Astrocyte (in vitro differentiated cells and primary cell): ENCODE data around the gene WNT7A. TPM values are rescaled to one million over a fixed set of nuclear protein-coding genes. Genes with fewer than 3 reads are reported as not detected.

Experiments used
- DNase-seq: peaks from one replicate; pipeline ENCODE4 v3.0.0-alpha.2; 2010; ENCODE audit warnings: low read depth
- FAIRE-seq: peaks from 2 replicates; lab custom pipeline; 2011; peaks lifted over from hg19 to GRCh38; lab: Jason Lieb, UNC
- H2AFZ ChIP-seq: 2 replicates; pipeline ENCODE4 v1.6.0; 2012; ENCODE audit warnings: low read depth, low read length, inconsistent platforms
- H3K27ac ChIP-seq: 2 replicates; pipeline ENCODE4 v1.5.1; 2011; ENCODE audit warnings: low read depth, low read length, inconsistent platforms
- H3K27me3 ChIP-seq: 2 replicates; pipeline ENCODE4 v1.6.0; 2011; ENCODE audit warnings: low read length, inconsistent platforms; ENCODE audit not compliant: insufficient read depth
- H3K36me3 ChIP-seq: 2 replicates; pipeline ENCODE4 v1.5.1; 2011; ENCODE audit warnings: low read length, inconsistent platforms; ENCODE audit not compliant: insufficient read depth
- H3K4me1 ChIP-seq: 2 replicates; pipeline ENCODE4 v1.5.1; 2011; ENCODE audit warnings: low read length, inconsistent platforms; ENCODE audit not compliant: insufficient read depth
- H3K4me2 ChIP-seq: 2 replicates; pipeline ENCODE4 v1.6.0; 2012; ENCODE audit warnings: low read length, inconsistent platforms
- H3K4me3 ChIP-seq: 2 replicates; pipeline ENCODE4 v1.5.1; 2011; ENCODE audit warnings: low read depth, mild to moderate bottlenecking, low read length, inconsistent platforms; ENCODE audit not compliant: insufficient read depth
- H3K79me2 ChIP-seq: 2 replicates; pipeline ENCODE4 v1.6.0; 2012; ENCODE audit warnings: mild to moderate bottlenecking, low read length, inconsistent platforms; ENCODE audit not compliant: insufficient read depth
- H3K9ac ChIP-seq: 2 replicates; pipeline ENCODE4 v1.6.0; 2012; ENCODE audit warnings: mild to moderate bottlenecking, low read length, inconsistent platforms
- H3K9me3 ChIP-seq: 2 replicates; pipeline ENCODE4 v1.5.1; 2012; ENCODE audit warnings: low read depth, mild to moderate bottlenecking, low read length, inconsistent platforms; ENCODE audit not compliant: insufficient read depth
- H4K20me1 ChIP-seq: 2 replicates; pipeline ENCODE4 v1.6.0; 2012; ENCODE audit warnings: low read length, inconsistent platforms; ENCODE audit not compliant: insufficient read depth
- H3K27ac Mint-ChIP-seq: one replicate; pipeline ENCODE4 v1.8.0; 2021; ENCODE audit warnings: mild to moderate bottlenecking, mixed read lengths; ENCODE audit not compliant: unreplicated experiment
- H3K27me3 Mint-ChIP-seq: one replicate; pipeline ENCODE4 v1.8.0; 2021; ENCODE audit warnings: low read depth, mixed read lengths; ENCODE audit not compliant: unreplicated experiment
- H3K36me3 Mint-ChIP-seq: one replicate; pipeline ENCODE4 v1.8.0; 2021; ENCODE audit warnings: low read depth, mixed read lengths; ENCODE audit not compliant: unreplicated experiment
- H3K4me1 Mint-ChIP-seq: one replicate; pipeline ENCODE4 v1.8.0; 2021; ENCODE audit warnings: low read depth, mixed read lengths; ENCODE audit not compliant: unreplicated experiment
- H3K4me3 Mint-ChIP-seq: one replicate; pipeline ENCODE4 v1.8.0; 2021; ENCODE audit warnings: mild to moderate bottlenecking, moderate library complexity, mixed read lengths; ENCODE audit not compliant: unreplicated experiment
- H3K9me3 Mint-ChIP-seq: one replicate; pipeline ENCODE4 v1.8.0; 2021; ENCODE audit warnings: mild to moderate bottlenecking, mixed read lengths; ENCODE audit not compliant: unreplicated experiment
- CTCF ChIP-seq: IDR thresholded peaks from 2 replicates; pipeline ENCODE4 v1.5.1; 2011; ENCODE audit warnings: low read depth, mild to moderate bottlenecking, inconsistent platforms, low read length, moderate library complexity; ENCODE audit not compliant: insufficient read depth
- EZH2 ChIP-seq: IDR thresholded peaks from 2 replicates; pipeline ENCODE4 v1.6.1; 2012; ENCODE audit warnings: mild to moderate bottlenecking, low read length, inconsistent platforms; ENCODE audit not compliant: insufficient read depth
- total RNA-seq: library from RNA; stranded (reverse); gene quantifications from 2 replicates; pipeline ENCODE4 v1.2.1, GENCODE V29; 2021

The WNT7A gene
- total RNA-seq, 1 donor from 2014 or later = 1.7 TPM

- Mint-ChIP-seq H3K9me3 (no peaks in the 10 kb centered on the region), H3K27me3 (peaks cover 66% of the 10 kb centered on the region), H3K4me3 (no peak overlapping the region), H3K4me1 (no peaks in the 10 kb centered on the region), H3K36me3 (peaks cover 2% of the 10 kb centered on the region), H3K27ac (no peak overlapping the region)
- TF ChIP-seq EZH2 (no peak), CTCF (no peak)
- Histone ChIP-seq H3K79me2 (no peaks in the 10 kb centered on the region), H3K27me3 (peaks cover 16% of the 10 kb centered on the region), H3K36me3 (no peaks in the 10 kb centered on the region), H4K20me1 (no peaks in the 10 kb centered on the region), H3K9me3 (no peaks in the 10 kb centered on the region), H2AFZ (no peak overlapping the region), H3K4me2 (no peak overlapping the region), H3K27ac (no peak overlapping the region), H3K4me1 (no peaks in the 10 kb centered on the region), H3K4me3 (no peak overlapping the region), H3K9ac (no peak overlapping the region)
- DNase-seq = no peak
- no peak for FAIRE-seq
These were observed 7.8 kb upstream of the WNT7A start for GRCh38 chr3:13887495-13888300.

- no peak overlapping the region for H3K4me3 Mint-ChIP-seq
- H3K4me2 ChIP-seq = no peak overlapping the region
- H3K27me3 Mint-ChIP-seq = peaks cover 76% of the 10 kb centered on the region
- H3K4me3 ChIP-seq = no peak overlapping the region
- DNase-seq = no peak
- FAIRE-seq = no peak
- H3K9me3 Mint-ChIP-seq = peaks cover 3% of the 10 kb centered on the region
- H3K79me2 ChIP-seq = no peaks in the 10 kb centered on the region
- H3K9me3 ChIP-seq = peaks cover 4% of the 10 kb centered on the region
- no peak overlapping the region for H2AFZ ChIP-seq
- no peaks in the 10 kb centered on the region for H3K4me1 Mint-ChIP-seq
- H3K36me3 ChIP-seq = no peaks in the 10 kb centered on the region
- no peak overlapping the region for H3K27ac Mint-ChIP-seq
- H3K27ac ChIP-seq = no peak overlapping the region
- TF ChIP-seq EZH2 (no peak), CTCF (no peak)
- H3K27me3 ChIP-seq = peaks cover 24% of the 10 kb centered on the region
- H4K20me1 ChIP-seq = no peaks in the 10 kb centered on the region
- no peaks in the 10 kb centered on the region for H3K4me1 ChIP-seq
- no peak overlapping the region for H3K9ac ChIP-seq
- peaks cover 2% of the 10 kb centered on the region for H3K36me3 Mint-ChIP-seq
These were observed 6.8 kb upstream of the WNT7A start for GRCh38 chr3:13886593-13887129.

GRCh38 chr3:13885704-13886010 is 5.8 kb upstream of the WNT7A start:
- TF ChIP-seq EZH2 (no peak), CTCF (no peak)
- Mint-ChIP-seq H3K27me3 (peaks cover 84% of the 10 kb centered on the region), H3K4me1 (no peaks in the 10 kb centered on the region), H3K4me3 (no peak overlapping the region), H3K27ac (no peak overlapping the region), H3K36me3 (peaks cover 2% of the 10 kb centered on the region), H3K9me3 (peaks cover 3% of the 10 kb centered on the region)
- Histone ChIP-seq H3K27ac (no peak overlapping the region), H3K4me3 (no peak overlapping the region), H3K4me1 (no peaks in the 10 kb centered on the region), H3K9me3 (peaks cover 4% of the 10 kb centered on the region), H3K36me3 (no peaks in the 10 kb centered on the region), H3K79me2 (no peaks in the 10 kb centered on the region), H3K9ac (no peak overlapping the region), H3K4me2 (no peak overlapping the region), H2AFZ (no peak overlapping the region), H4K20me1 (no peaks in the 10 kb centered on the region), H3K27me3 (peaks cover 34% of the 10 kb centered on the region)
- no peak for FAIRE-seq
- DNase-seq = no peak
